DND-41 (cell line): ENCODE data around the gene SLC6A17.

Experiments
- ATAC-seq: fragments of 200-7000 bp; cut with Tn5 transposase; 3 replicates; pipeline ENCODE4 v1.9.1; 2021; ENCODE audit warnings: low read depth; ENCODE audit not compliant: insufficient read depth
- DNase-seq: peaks from one replicate; pipeline ENCODE4 v3.0.0-alpha.2; 2020
- H2AFZ ChIP-seq: 2 replicates; pipeline ENCODE4 v1.6.0; 2012; ENCODE audit warnings: low read depth, low read length
- H3K27ac ChIP-seq: 2 replicates; pipeline ENCODE4 v1.5.1; 2012; ENCODE audit warnings: low read length, inconsistent platforms
- H3K27me3 ChIP-seq: fragments of 200-600 bp; sonication (generic); 2 replicates; pipeline ENCODE4 v1.6.0; 2012; ENCODE audit warnings: low read length, mild to moderate bottlenecking, inconsistent platforms; ENCODE audit not compliant: insufficient read depth, poor library complexity
- H3K36me3 ChIP-seq: 2 replicates; pipeline ENCODE4 v1.5.1; 2012; ENCODE audit warnings: low read length, inconsistent platforms; ENCODE audit not compliant: insufficient read depth
- H3K4me1 ChIP-seq: 2 replicates; pipeline ENCODE4 v1.5.1; 2012; ENCODE audit warnings: mild to moderate bottlenecking, low read length; ENCODE audit not compliant: insufficient read depth
- H3K4me2 ChIP-seq: 2 replicates; pipeline ENCODE4 v1.6.0; 2012; ENCODE audit warnings: mild to moderate bottlenecking, moderate library complexity, low read length, inconsistent platforms; ENCODE audit not compliant: insufficient read depth
- H3K4me3 ChIP-seq, 2 experiments: fragments of 200-600 bp in 1 of 2; shearing (Covaris generic) in 1 of 2; 2 replicates each; pipeline ENCODE4 v1.5.1; 2012 to 2016; ENCODE audit warnings: inconsistent platforms in 2 of 2, low read length in 2 of 2, mild to moderate bottlenecking in 2 of 2, low read depth in 1 of 2, moderate library complexity in 1 of 2
- H3K79me2 ChIP-seq: 2 replicates; pipeline ENCODE4 v1.6.0; 2012; ENCODE audit warnings: low read length, inconsistent platforms; ENCODE audit not compliant: insufficient read depth
- H3K9ac ChIP-seq: 2 replicates; pipeline ENCODE4 v1.6.0; 2012; ENCODE audit warnings: low read depth, mild to moderate bottlenecking, inconsistent platforms, low read length, moderate library complexity
- H3K9me3 ChIP-seq: 2 replicates; pipeline ENCODE4 v1.5.1; 2012; ENCODE audit warnings: low read length, moderate library complexity, mild to moderate bottlenecking, inconsistent platforms; ENCODE audit not compliant: insufficient read depth, severe bottlenecking
- H4K20me1 ChIP-seq: 2 replicates; pipeline ENCODE4 v1.6.0; 2012; ENCODE audit warnings: low read length; ENCODE audit not compliant: insufficient read depth
- CTCF ChIP-seq: IDR thresholded peaks from 2 replicates; pipeline ENCODE4 v1.5.1; 2012; ENCODE audit warnings: borderline replicate concordance, low read length, moderate library complexity, mild to moderate bottlenecking; ENCODE audit not compliant: poor library complexity, severe bottlenecking; ENCODE audit errors: extremely low read depth
- EZH2 ChIP-seq: IDR thresholded peaks from 3 replicates; pipeline ENCODE4 v1.6.1; 2012; ENCODE audit warnings: borderline replicate concordance, low read depth, mild to moderate bottlenecking, moderate library complexity, low read length, inconsistent platforms; ENCODE audit not compliant: severe bottlenecking

Gene SLC6A17

GRCh38 chr1:110241516-110241915 lies 91.2 kb downstream of the SLC6A17 start:
- Histone ChIP-seq H3K4me1 (no peaks in the 10 kb centered on the region), H4K20me1 (peaks cover 3% of the 10 kb centered on the region), H3K36me3 (peaks cover 2% of the 10 kb centered on the region; the same call in 1 of the 2 replicates), H3K79me2 (no peaks in the 10 kb centered on the region), H2AFZ (no peak overlapping the region), H3K27me3 (no peaks in the 10 kb centered on the region), H3K9me3 (no peaks in the 10 kb centered on the region), H3K9ac (no peak overlapping the region), H3K4me3 (no peak overlapping the region), H3K4me2 (no peak overlapping the region), H3K27ac (no peak overlapping the region)
- no peak for DNase-seq
- no peak for ATAC-seq
- no peak for TF ChIP-seq CTCF
- TF ChIP-seq EZH2, result no peak

DNA sequence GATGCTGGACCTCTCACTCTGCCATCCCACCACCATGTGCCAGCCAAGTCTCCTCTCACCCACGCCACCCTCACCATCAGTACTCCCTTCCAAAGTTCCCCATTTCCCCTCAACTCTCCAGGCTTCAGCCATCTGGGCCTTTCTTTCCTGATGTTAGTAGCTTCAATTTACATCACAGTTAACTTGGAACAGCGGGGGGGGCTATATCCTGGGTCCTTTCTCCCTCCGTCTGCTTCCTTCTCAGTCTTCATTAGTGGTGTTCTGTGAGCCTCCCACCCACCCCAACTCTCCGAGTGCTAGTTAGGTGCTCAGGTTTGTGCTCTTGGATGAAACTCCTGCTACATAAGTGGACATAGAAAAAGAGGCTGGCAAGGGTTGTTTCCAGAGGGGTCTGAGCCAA lies 91.8 kb downstream of the SLC6A17 start:
- peaks cover 3% of the 10 kb centered on the region for H4K20me1 ChIP-seq
- DNase-seq (no peak), ATAC-seq (no peak)
- H3K9ac ChIP-seq, result no peak overlapping the region
- no peak overlapping the region for H3K4me2 ChIP-seq
- H2AFZ ChIP-seq, result no peak overlapping the region
- no peaks in the 10 kb centered on the region for H3K4me1 ChIP-seq
- H3K27me3 ChIP-seq, result no peaks in the 10 kb centered on the region
- H3K9me3 ChIP-seq, result no peaks in the 10 kb centered on the region
- H3K36me3 ChIP-seq, result no peaks in the 10 kb centered on the region
- no peak overlapping the region for H3K4me3 ChIP-seq
- TF ChIP-seq EZH2, result no peak
- no peak for TF ChIP-seq CTCF
- H3K79me2 ChIP-seq, result no peaks in the 10 kb centered on the region
- no peak overlapping the region for H3K27ac ChIP-seq

DNA sequence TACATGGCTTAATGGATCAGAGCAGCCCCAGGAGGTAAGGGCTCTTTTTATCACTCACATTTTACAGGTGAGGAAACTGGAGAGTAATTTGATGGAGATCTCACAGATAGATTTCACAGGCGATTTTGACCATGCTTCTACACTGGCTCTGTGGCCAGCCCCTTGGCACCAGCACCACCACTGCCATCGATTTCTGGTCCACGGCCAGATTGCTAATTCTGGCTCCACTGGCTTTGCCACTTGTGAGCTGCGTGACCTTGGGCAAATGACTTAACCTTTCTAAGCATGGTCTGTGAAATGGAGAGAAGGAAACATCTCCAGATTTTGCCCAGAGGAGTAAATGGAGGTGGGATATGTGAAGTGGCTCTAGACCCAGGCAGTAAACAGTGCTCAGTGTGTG lies 92.4 kb downstream of the SLC6A17 start:
- Histone ChIP-seq H4K20me1 (peaks cover 3% of the 10 kb centered on the region), H3K79me2 (no peaks in the 10 kb centered on the region), H3K4me1 (no peaks in the 10 kb centered on the region), H3K27me3 (no peaks in the 10 kb centered on the region), H2AFZ (no peak overlapping the region), H3K4me3 (no peak overlapping the region), H3K9me3 (no peaks in the 10 kb centered on the region), H3K36me3 (no peaks in the 10 kb centered on the region), H3K9ac (no peak overlapping the region), H3K27ac (no peak overlapping the region), H3K4me2 (no peak overlapping the region)
- no peak for ATAC-seq
- TF ChIP-seq CTCF (no peak), EZH2 (no peak)
- no peak for DNase-seq

GRCh38 chr1:110243146-110243545 lies 92.9 kb downstream of the SLC6A17 start:
- DNase-seq, result no peak
- Histone ChIP-seq H3K27me3 (no peaks in the 10 kb centered on the region), H3K4me3 (no peak overlapping the region), H3K27ac (no peak overlapping the region), H3K4me2 (no peak overlapping the region), H3K4me1 (no peaks in the 10 kb centered on the region), H3K79me2 (no peaks in the 10 kb centered on the region), H2AFZ (no peak overlapping the region), H3K9ac (no peak overlapping the region), H3K36me3 (no peaks in the 10 kb centered on the region), H4K20me1 (no peaks in the 10 kb centered on the region; the same call in 1 of the 2 replicates), H3K9me3 (no peaks in the 10 kb centered on the region)
- TF ChIP-seq EZH2 (no peak), CTCF (no peak)
- no peak for ATAC-seq
